Transverse colon (tissue), 4 donors: ENCODE measurements around the gene RFX2. TPM values are rescaled to one million over a fixed set of nuclear protein-coding genes. Genes with fewer than 3 reads are reported as not detected.

Experiments
- DNase-seq: peaks from one replicate; pipeline ENCODE4 v3.0.0-alpha.2; 2019
- H3K27ac ChIP-seq, 4 donors: fragments of 200-600 bp; sonication (generic); 2 replicates each; pipeline ENCODE4 v1.5.1; 2016 to 2018; ENCODE audit warnings: inconsistent platforms in 4 of 4
- H3K27me3 ChIP-seq: fragments of 200-600 bp; sonication (generic); 2 replicates; pipeline ENCODE4 v1.5.1; 2017; ENCODE audit warnings: inconsistent platforms
- H3K36me3 ChIP-seq, 4 donors: fragments of 200-600 bp; sonication (generic); 2 replicates each; pipeline ENCODE4 v1.5.1; 2017 to 2019; ENCODE audit warnings: inconsistent platforms in 4 of 4
- H3K4me1 ChIP-seq, 4 donors: fragments of 200-600 bp; sonication (generic); 2 replicates each; pipeline ENCODE4 v1.5.1; 2017 to 2020; ENCODE audit warnings: inconsistent platforms in 4 of 4
- H3K4me3 ChIP-seq, 4 donors: fragments of 200-600 bp; sonication (generic); 1 replicate in 1 of 4; 2 replicates in 3 of 4; pipeline versions ENCODE4 v1.5.1 to v1.6.1; 2017 to 2019; ENCODE audit warnings: inconsistent platforms in 4 of 4
- H3K9me3 ChIP-seq, 2 donors: fragments of 200-600 bp; sonication (generic); 2 replicates each; pipeline ENCODE4 v1.5.1; 2017 to 2019; ENCODE audit warnings: inconsistent platforms in 2 of 2
- CTCF ChIP-seq, 5 experiments: fragments of 200-600 bp in 3 of 5; fragments of 450-650 bp in 2 of 5; sonication (generic) in 3 of 5; IDR thresholded peaks; 1 replicate in 2 of 5; 2 replicates in 3 of 5; pipeline ENCODE4 v1.5.1; 2016 to 2017; ENCODE audit warnings: antibody characterized with exemption in 5 of 5, inconsistent platforms in 3 of 5, mild to moderate bottlenecking in 2 of 5, moderate library complexity in 1 of 5
- EP300 ChIP-seq: sonication (generic); formaldehyde crosslinking; IDR thresholded peaks from one replicate; pipeline ENCODE4 v1.6.1; 2017; ENCODE audit warnings: antibody characterized with exemption, low read depth
- POLR2A ChIP-seq: fragments of 450-650 bp; IDR thresholded peaks from one replicate; pipeline ENCODE4 v1.6.1; 2016; ENCODE audit warnings: antibody characterized with exemption, mild to moderate bottlenecking, moderate library complexity
- POLR2AphosphoS5 ChIP-seq, 3 donors: sonication (generic); formaldehyde crosslinking; IDR thresholded peaks; one replicate each; pipeline ENCODE4 v1.6.1; 2016; ENCODE audit warnings: antibody characterized with exemption in 3 of 3
- WGBS, 2 donors: methylation state at CpG; one replicate each; pipeline ENCODE4 v1.1.5; 2018; ENCODE audit warnings: low coverage in 1 of 2; 5-methylcytosine and 5-hydroxymethylcytosine counted together
- in situ Hi-C, 4 donors: fragments of 200-750 bp; cut with MboI; loops; one replicate each; pipeline versions ENCODE4 v1.15.0 to v1.15.1; 2017; ENCODE audit warnings: low sequenced_read_pairs in 3 of 4, low pct_ligation_motif_present in 1 of 4, low pct_unique_long_range_greater_than_20kb in 1 of 4
- intact Hi-C: fragments of 100-400 bp; cut with DNase I; formaldehyde crosslinking; loops from one replicate; pipeline ENCODE4 v1.15.1; 2023; ENCODE audit warnings: low total_unique reads
- total RNA-seq, 4 donors: library from RNA; depleted of rRNA; stranded (reverse); fragments of >200 nt; gene quantifications; one replicate each; pipeline ENCODE4 v1.1.0, GENCODE V29; 2016

The RFX2 gene
- total RNA-seq, 4 donors from 2014 or later, result 6.1 to 57.5 (median 11.8) TPM

- H3K27ac ChIP-seq, result peak overlapping the region; percentile 90 to 95 (median 92)
- in situ Hi-C loops, result loop anchor here in 1 of 4 donors (10.0 kb wide), 1 partner anchor 66 kb away; no protein-coding TSS in a partner anchor
- no peaks in the 10 kb centered on the region for H3K27me3 ChIP-seq
- no peaks in the 10 kb centered on the region for H3K36me3 ChIP-seq
- intact Hi-C loops, result loop anchor here (2.0 kb wide), 1 partner anchor 50 kb away; no protein-coding TSS in a partner anchor
- DNase-seq, result peak; percentile 5
- no peaks in the 10 kb centered on the region for H3K9me3 ChIP-seq
- WGBS, 2 donors, result 84% methylated on average over 13 to 17 of the region's 17 CpGs
- peaks cover 56 to 80% (median 68%) of the 10 kb centered on the region in 4 donors for H3K4me1 ChIP-seq
- no peak overlapping the region for H3K4me3 ChIP-seq
- TF ChIP-seq POLR2A (no peak), EP300 (no peak), CTCF (IDR thresholded peaks at IDR 0.05) (no peak), POLR2AphosphoS5 (IDR thresholded peaks at IDR 0.05) (no peak)
Observed at GRCh38 chr19:6058518-6059201, 51.6 kb downstream of the RFX2 start.

GRCh38 chr19:6057651-6058517 lies 52.4 kb downstream of the RFX2 start:
- H3K9me3 ChIP-seq, result no peaks in the 10 kb centered on the region
- H3K27me3 ChIP-seq, result no peaks in the 10 kb centered on the region
- no peak for TF ChIP-seq POLR2A
- TF ChIP-seq CTCF (IDR thresholded peaks at IDR 0.05), result no peak
- no peak for TF ChIP-seq EP300
- TF ChIP-seq POLR2AphosphoS5 (IDR thresholded peaks at IDR 0.05), result no peak
- DNase-seq, result no peak
- H3K4me3 ChIP-seq, result no peak overlapping the region
- intact Hi-C loops (loop anchor here (2.0 kb wide), 1 partner anchor 51 kb away; no protein-coding TSS in a partner anchor), in situ Hi-C loops (loop anchor here in 1 of 4 donors (10.0 kb wide), 1 partner anchor 67 kb away; no protein-coding TSS in a partner anchor)
- H3K4me1 ChIP-seq, result peaks cover 52 to 72% (median 62%) of the 10 kb centered on the region in 4 donors
- peak overlapping the region; percentile 90 to 95 (median 92) for H3K27ac ChIP-seq
- WGBS, 2 donors, result 49 to 82% methylated on average over 2 to 14 of the region's 14 CpGs
- no peaks in the 10 kb centered on the region for H3K36me3 ChIP-seq

DNA sequence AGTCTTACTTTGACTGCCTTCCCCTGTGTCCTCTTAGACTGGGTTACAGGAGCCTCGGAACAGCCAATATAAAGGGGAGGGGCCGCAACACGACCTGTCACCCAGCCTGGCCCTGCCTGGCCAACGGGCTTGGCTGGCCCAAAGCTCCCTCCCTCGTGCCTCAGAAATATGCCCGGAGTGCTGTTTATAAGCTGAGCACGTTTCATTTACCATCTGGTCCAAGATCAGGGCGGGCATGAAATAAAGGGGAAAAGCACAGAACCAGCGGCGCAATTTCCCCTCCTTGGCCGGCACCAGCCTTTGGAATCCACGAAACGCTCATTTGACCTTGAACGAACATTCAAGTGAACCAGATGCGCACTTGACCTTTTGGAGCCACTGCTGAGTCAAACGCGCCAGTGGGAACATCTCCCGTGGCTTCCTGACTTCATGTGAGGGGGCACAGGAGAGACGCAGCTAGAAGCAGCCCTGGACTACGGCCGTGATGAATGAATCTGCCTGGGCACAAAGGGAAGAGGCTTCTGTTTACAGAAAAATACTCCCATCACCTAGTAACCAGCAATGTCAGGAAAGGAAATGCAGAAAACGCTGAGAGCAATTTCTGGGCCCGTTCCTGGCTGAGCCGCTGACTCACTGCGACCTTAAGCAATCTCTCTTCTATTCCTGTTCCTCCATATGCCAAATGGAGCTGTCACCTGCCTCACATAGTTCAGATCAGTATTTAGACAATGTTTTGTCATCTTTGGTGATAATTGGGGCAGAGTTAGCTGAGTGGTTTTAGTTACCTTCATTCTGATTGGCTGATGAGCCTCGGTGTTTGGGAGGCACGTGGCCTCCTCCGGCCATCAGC lies 53.3 kb downstream of the RFX2 start:
- in situ Hi-C loops (loop anchor here in 1 of 4 donors (10.0 kb wide), 1 partner anchor 68 kb away; no protein-coding TSS in a partner anchor), intact Hi-C loops (no loop called here)
- WGBS, 2 donors, result 37 to 40% methylated on average over 2 to 28 of the region's 28 CpGs
- Histone ChIP-seq H3K4me1 (peaks cover 45 to 63% (median 53%) of the 10 kb centered on the region in 4 donors), H3K4me3 (peak overlapping the region in 1 of 4 donors; percentile 21), H3K9me3 (no peaks in the 10 kb centered on the region), H3K27ac (peak overlapping the region; percentile 90 to 95 (median 92)), H3K36me3 (no peaks in the 10 kb centered on the region), H3K27me3 (no peaks in the 10 kb centered on the region)
- peak; percentile 70 for DNase-seq
- TF ChIP-seq EP300 (peak; percentile 73), POLR2A (peak; percentile 57), CTCF (IDR thresholded peaks at IDR 0.05) (no peak), POLR2AphosphoS5 (IDR thresholded peaks at IDR 0.05) (peak in 2 of 3 donors; percentile 77 to 78)
